ENCODE results near the gene OSBPL9.
"Not testable (repeated sequence)": the region's sequence is repeated elsewhere in the genome, so short reads cannot be mapped to it uniquely, and the experiment has no call there.

Gene OSBPL9

GRCh38 chr1:51639694-51640093, 22.8 kb downstream of the OSBPL9 start:
- no peak for DNase-seq

- no peak for DNase-seq
Observed at GRCh38 chr1:51641096-51641495, 24.2 kb downstream of the OSBPL9 start.

- DNase-seq: no peak
Observed at GRCh38 chr1:51642739-51643142, 25.8 kb downstream of the OSBPL9 start.

GRCh38 chr1:51643362-51643761, 26.5 kb downstream of the OSBPL9 start:
- no peak for DNase-seq

GRCh38 chr1:51644020-51644419, 27.1 kb downstream of the OSBPL9 start:
- no peak for DNase-seq

- DNase-seq: no peak
Observed at GRCh38 chr1:51644533-51645197, 27.8 kb downstream of the OSBPL9 start.

GRCh38 chr1:51646592-51646991, 29.7 kb downstream of the OSBPL9 start:
- DNase-seq: not testable (repeated sequence)

- no peak for DNase-seq
Observed at GRCh38 chr1:51648180-51649109, 31.6 kb downstream of the OSBPL9 start.

GRCh38 chr1:51649593-51650091, 32.8 kb downstream of the OSBPL9 start:
- no peak for DNase-seq

GRCh38 chr1:51650198-51650597, 33.3 kb downstream of the OSBPL9 start:
- DNase-seq: no peak

- no peak for DNase-seq
Observed at GRCh38 chr1:51651552-51651942, 34.7 kb downstream of the OSBPL9 start.

- DNase-seq: no peak
Observed at GRCh38 chr1:51652599-51652998, 35.7 kb downstream of the OSBPL9 start.

GRCh38 chr1:51653127-51653526, 36.2 kb downstream of the OSBPL9 start:
- no peak for DNase-seq

- DNase-seq: no peak
Observed at GRCh38 chr1:51654000-51654399, 37.1 kb downstream of the OSBPL9 start.

GRCh38 chr1:51656374-51656773, 39.5 kb downstream of the OSBPL9 start:
- DNase-seq: no peak

- DNase-seq: no peak
Observed at GRCh38 chr1:51660580-51660979, 43.7 kb downstream of the OSBPL9 start.

- DNase-seq: no peak
Observed at GRCh38 chr1:51661081-51661518, 44.2 kb downstream of the OSBPL9 start.

- DNase-seq: no peak
Observed at GRCh38 chr1:51663105-51663504, 46.2 kb downstream of the OSBPL9 start.

- DNase-seq: no peak
Observed at GRCh38 chr1:51663721-51664120, 46.8 kb downstream of the OSBPL9 start.

- no peak for DNase-seq
Observed at GRCh38 chr1:51664421-51665240, 47.7 kb downstream of the OSBPL9 start.

- no peak for DNase-seq
Observed at GRCh38 chr1:51666478-51666877, 49.6 kb downstream of the OSBPL9 start.

- DNase-seq: no peak
Observed at GRCh38 chr1:51667561-51667960, 50.7 kb downstream of the OSBPL9 start.

GRCh38 chr1:51669272-51669671, 52.4 kb downstream of the OSBPL9 start:
- no peak for DNase-seq

Data from CD4-positive, alpha-beta T cell treated with Interleukin-17A for 1 hour (primary cell).